Lung (tissue), 12 donors: ENCODE data around the gene CAPN5. TPM values are rescaled to one million over a fixed set of nuclear protein-coding genes. Genes with fewer than 3 reads are reported as not detected.

Experiments
- ATAC-seq: fragments of 200-7000 bp; cut with Tn5 transposase; one replicate; pipeline ENCODE4 v1.9.1; 2020; ENCODE audit warnings: moderate number of reproducible peaks; ENCODE audit not compliant: insufficient read depth, low FRiP score
- DNase-seq, 3 donors: peaks; one replicate each; pipeline ENCODE4 v3.0.0-alpha.2; 2013 to 2017
- H3K27ac ChIP-seq, 2 donors: one replicate each; pipeline ENCODE4 v1.5.1; 2013; ENCODE audit warnings: mild to moderate bottlenecking in 2 of 2, moderate library complexity in 2 of 2, control low read depth in 1 of 2, inconsistent platforms in 1 of 2, low read depth in 1 of 2, low read length in 1 of 2
- H3K27me3 ChIP-seq, 3 donors: one replicate each; pipeline ENCODE4 v1.5.1; 2013; ENCODE audit warnings: low read length in 2 of 3; ENCODE audit not compliant: control insufficient read depth in 3 of 3, insufficient read depth in 3 of 3
- H3K36me3 ChIP-seq, 4 donors: one replicate each; pipeline ENCODE4 v1.5.1; 2013; ENCODE audit warnings: low read length in 4 of 4, mild to moderate bottlenecking in 1 of 4, moderate library complexity in 1 of 4; ENCODE audit not compliant: control insufficient read depth in 4 of 4, insufficient read depth in 4 of 4
- H3K4me1 ChIP-seq, 5 donors: one replicate each; pipeline ENCODE4 v1.5.1; 2013; ENCODE audit warnings: low read length in 5 of 5, mild to moderate bottlenecking in 2 of 5, moderate library complexity in 1 of 5; ENCODE audit not compliant: control insufficient read depth in 5 of 5, insufficient read depth in 5 of 5
- H3K4me3 ChIP-seq: one replicate; pipeline ENCODE4 v1.5.1; 2013; ENCODE audit warnings: mild to moderate bottlenecking, control low read depth, moderate library complexity
- H3K9ac ChIP-seq, 2 donors: one replicate each; pipeline ENCODE4 v1.5.1; 2013; ENCODE audit warnings: low read length in 2 of 2, control low read depth in 1 of 2; ENCODE audit not compliant: insufficient read depth in 1 of 2
- H3K9me3 ChIP-seq, 4 donors: one replicate each; pipeline ENCODE4 v1.5.1; 2013; ENCODE audit warnings: low read length in 3 of 4, mild to moderate bottlenecking in 1 of 4, moderate library complexity in 1 of 4; ENCODE audit not compliant: control insufficient read depth in 4 of 4, insufficient read depth in 3 of 4
- CTCF ChIP-seq: IDR thresholded peaks from 2 replicates; pipeline ENCODE4 v1.5.1; 2012; ENCODE audit warnings: mild to moderate bottlenecking; ENCODE audit errors: control extremely low read depth, extremely low read depth
- WGBS, 2 donors: extraction: QIAGEN DNeasy Blood & Tissue Kit; methylation state at CpG; one replicate each; pipeline ENCODE4 v1.1.7; 2013; 5-methylcytosine and 5-hydroxymethylcytosine counted together
- polyA plus RNA-seq, 2 donors: library from polyadenylated mRNA; stranded (reverse); fragments of 200-250 nt; gene quantifications; one replicate each; pipeline ENCODE4 v1.2.1, GENCODE V29; 2013
- total RNA-seq, 2 donors: library from RNA; depleted of rRNA in 1 of 2; stranded (reverse); fragments of >200 nt in 1 of 2; gene quantifications; one replicate each; pipeline ENCODE4 v1.2.1, GENCODE V29; 2014 to 2021
- donor health status: control.
- donor health status: control.
- donor health status: Bipolar disorder and iron deficiency.
- donor health status: healthy.
- donor health status: DM: yes; HTN: yes; CAD: no.

Gene CAPN5
- total and polyA plus RNA-seq, 4 donors, result 3.0 to 16.1 (median 9.4) TPM

GRCh38 chr11:77103319-77103718 lies 36.5 kb downstream of the CAPN5 start:
- H3K4me3 ChIP-seq, result no peak overlapping the region
- no peak overlapping the region for H3K27ac ChIP-seq
- 87 to 90% methylated on average over 2 of the region's 2 CpGs for WGBS, 2 donors
- no peak overlapping the region for H3K9ac ChIP-seq
- ATAC-seq, result no peak
- H3K9me3 ChIP-seq, result no peaks in the 10 kb centered on the region
- no peak for TF ChIP-seq CTCF
- no peaks in the 10 kb centered on the region for H3K27me3 ChIP-seq
- peaks cover 0 to 11% (median 6%) of the 10 kb centered on the region in 5 donors for H3K4me1 ChIP-seq
- H3K36me3 ChIP-seq, result peaks cover 0 to 4% (median 1%) of the 10 kb centered on the region in 4 donors
- DNase-seq, result no peak

GRCh38 chr11:77104727-77105126 lies 38.0 kb downstream of the CAPN5 start:
- Histone ChIP-seq H3K27ac (no peak overlapping the region), H3K4me1 (peaks cover 0 to 11% (median 6%) of the 10 kb centered on the region in 5 donors), H3K4me3 (no peak overlapping the region), H3K27me3 (no peaks in the 10 kb centered on the region), H3K36me3 (peaks cover 0 to 4% (median 1%) of the 10 kb centered on the region in 4 donors), H3K9ac (no peak overlapping the region), H3K9me3 (no peaks in the 10 kb centered on the region)
- no peak for DNase-seq
- TF ChIP-seq CTCF, result no peak
- WGBS, 2 donors, result 87 to 93% methylated on average over 8 of the region's 8 CpGs
- ATAC-seq, result no peak

- H3K9me3 ChIP-seq, result no peaks in the 10 kb centered on the region
- no peak overlapping the region for H3K9ac ChIP-seq
- DNase-seq (no peak), ATAC-seq (no peak)
- no peak overlapping the region for H3K4me3 ChIP-seq
- TF ChIP-seq CTCF, result no peak
- no peak overlapping the region for H3K27ac ChIP-seq
- no peaks in the 10 kb centered on the region for H3K27me3 ChIP-seq
- WGBS, 2 donors, result 80 to 83% methylated on average over 7 of the region's 7 CpGs
- H3K36me3 ChIP-seq, result peaks cover 0 to 4% (median 1%) of the 10 kb centered on the region in 4 donors
- H3K4me1 ChIP-seq, result peaks cover 0 to 16% (median 6%) of the 10 kb centered on the region in 5 donors
Measured at GRCh38 chr11:77106321-77106720, 39.5 kb downstream of the CAPN5 start.

GRCh38 chr11:77106759-77107158 lies 40.0 kb downstream of the CAPN5 start:
- 97 to 99% methylated on average over 13 of the region's 13 CpGs for WGBS, 2 donors
- TF ChIP-seq CTCF, result no peak
- H3K4me1 ChIP-seq, result peaks cover 0 to 16% (median 6%) of the 10 kb centered on the region in 5 donors
- H3K36me3 ChIP-seq, result peaks cover 0 to 4% (median 1%) of the 10 kb centered on the region in 4 donors
- no peaks in the 10 kb centered on the region for H3K27me3 ChIP-seq
- no peak overlapping the region for H3K9ac ChIP-seq
- H3K9me3 ChIP-seq, result no peaks in the 10 kb centered on the region
- ATAC-seq (no peak), DNase-seq (no peak)
- H3K27ac ChIP-seq, result no peak overlapping the region
- H3K4me3 ChIP-seq, result no peak overlapping the region
